PFSK-1 (cell line): Measurements from ENCODE around the gene VWC2.

ENCODE experiments used
- SIN3A ChIP-seq: IDR thresholded peaks from 2 replicates; pipeline ENCODE4 v1.6.1; 2012; ENCODE audit warnings: mild to moderate bottlenecking, low read length, moderate library complexity, borderline replicate concordance; ENCODE audit not compliant: insufficient read depth
- TAF1 ChIP-seq: IDR thresholded peaks from 2 replicates; pipeline ENCODE4 v1.6.1; 2012; ENCODE audit warnings: low read length, control low read depth, borderline replicate concordance; ENCODE audit not compliant: insufficient read depth

GRCh38 chr7:49803812-49804211, 30.4 kb downstream of the VWC2 start:
- no peak for TF ChIP-seq TAF1
- TF ChIP-seq SIN3A: no peak
